ENCODE measurements around the gene C1orf105.

C1orf105 gene

DNA sequence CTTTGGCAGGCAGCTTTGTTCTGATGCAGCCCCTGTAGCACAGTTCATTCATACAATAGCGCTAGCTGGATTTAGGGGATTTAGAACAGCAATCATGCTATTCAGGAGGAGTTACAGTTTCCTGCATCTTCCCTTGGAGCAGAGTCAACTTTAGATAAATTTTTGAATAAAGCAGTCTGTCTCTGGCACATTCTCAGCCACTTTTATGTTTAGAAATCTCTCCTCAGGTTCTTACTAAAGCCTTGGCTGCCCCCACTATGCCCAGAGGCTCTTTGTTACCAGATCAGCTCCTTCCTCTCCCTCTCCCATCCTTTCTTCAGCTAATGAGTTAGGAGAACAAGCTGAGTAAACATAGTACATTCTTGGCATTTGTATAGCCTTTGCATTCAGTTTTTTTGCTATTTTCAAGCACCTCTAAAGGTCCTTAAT is 40.4 kb downstream of the C1orf105 start:
- no peak for FAIRE-seq

DNA sequence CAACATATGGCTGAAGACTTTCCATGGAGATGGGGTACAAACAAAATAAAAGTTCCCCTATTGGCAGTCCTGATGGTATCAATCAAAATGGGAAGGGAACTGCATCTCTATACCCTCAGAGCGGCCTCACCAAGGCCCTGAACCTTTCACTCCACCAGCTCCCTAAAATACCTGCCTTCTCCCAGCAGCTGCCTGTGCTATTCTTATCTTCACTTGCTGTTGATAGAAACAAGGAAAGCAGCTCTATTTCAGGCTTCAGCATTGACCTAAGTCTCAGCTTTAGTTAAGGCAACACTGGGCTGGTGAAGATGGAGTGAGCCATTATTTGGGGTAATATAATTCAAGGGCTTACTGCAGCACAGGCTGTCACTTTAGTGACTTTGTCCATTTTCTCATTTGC is 45.1 kb downstream of the C1orf105 start:
- no peak for FAIRE-seq

DNA sequence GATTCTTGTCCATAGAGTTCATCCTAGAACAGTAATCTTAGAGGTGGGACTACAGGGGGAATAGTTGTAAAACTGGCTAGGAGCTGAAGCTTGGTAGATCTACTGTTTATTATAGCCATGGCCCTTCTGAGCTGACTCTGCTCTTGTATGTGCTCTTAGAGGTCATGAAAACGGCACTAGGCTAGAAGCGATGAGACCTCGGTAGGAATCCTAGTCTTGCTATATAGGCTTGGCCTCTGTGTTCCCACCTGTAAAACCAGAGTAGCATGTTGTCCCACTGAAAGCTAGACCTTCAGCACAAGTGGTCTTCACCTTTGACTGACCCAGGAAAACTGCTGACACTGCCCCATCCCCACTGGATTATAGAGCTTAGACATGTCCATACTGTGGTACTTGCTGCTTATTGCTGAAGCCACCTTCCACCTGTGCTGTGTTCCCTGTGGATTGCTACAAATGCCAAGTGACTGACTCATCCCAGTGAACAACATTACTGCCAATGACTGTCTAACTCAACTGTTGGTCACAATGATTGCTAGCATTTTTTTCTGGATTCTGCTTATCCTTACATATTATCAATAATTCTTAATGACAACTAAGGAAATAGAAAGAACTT is 46.4 kb downstream of the C1orf105 start:
- no peak for FAIRE-seq

DNA sequence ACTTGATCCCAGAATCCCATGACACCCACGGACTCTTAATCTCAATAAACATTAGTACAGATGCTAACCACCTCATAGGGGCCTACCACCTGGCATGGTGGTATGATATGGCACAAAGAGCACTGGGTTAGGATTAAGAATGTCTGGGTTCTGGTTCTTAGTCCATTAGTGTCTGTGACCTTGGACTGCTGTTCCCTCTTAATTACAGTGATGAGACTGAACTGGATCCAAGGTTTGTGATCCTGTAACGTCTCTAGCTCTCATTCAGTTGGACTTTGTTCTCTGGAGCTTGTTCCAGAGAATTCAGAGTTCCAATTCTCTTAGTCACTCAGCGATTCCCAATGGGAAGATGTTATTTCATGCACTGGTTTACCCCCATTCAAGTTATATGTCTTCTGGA is 47.0 kb downstream of the C1orf105 start:
- FAIRE-seq = no peak

DNA sequence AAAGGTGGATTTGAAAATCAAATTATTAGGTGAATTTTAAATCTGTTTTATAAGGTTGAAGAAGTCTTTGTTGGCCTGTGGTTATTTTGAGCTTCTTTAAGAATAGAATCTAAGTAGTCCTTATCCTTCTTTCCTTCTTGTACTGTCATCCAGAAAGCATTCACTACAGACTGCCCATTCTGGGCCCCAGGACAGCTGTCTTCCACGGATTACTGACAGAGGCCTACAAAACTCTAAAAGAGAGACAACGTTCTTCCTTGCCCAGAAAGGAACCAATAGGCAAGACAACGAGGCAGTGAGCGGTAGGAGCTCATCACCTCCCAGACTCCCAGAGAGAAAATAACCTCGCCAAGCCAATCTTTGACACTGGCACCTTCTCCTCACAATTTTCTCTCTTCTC is 47.8 kb downstream of the C1orf105 start:
- FAIRE-seq = no peak

DNA sequence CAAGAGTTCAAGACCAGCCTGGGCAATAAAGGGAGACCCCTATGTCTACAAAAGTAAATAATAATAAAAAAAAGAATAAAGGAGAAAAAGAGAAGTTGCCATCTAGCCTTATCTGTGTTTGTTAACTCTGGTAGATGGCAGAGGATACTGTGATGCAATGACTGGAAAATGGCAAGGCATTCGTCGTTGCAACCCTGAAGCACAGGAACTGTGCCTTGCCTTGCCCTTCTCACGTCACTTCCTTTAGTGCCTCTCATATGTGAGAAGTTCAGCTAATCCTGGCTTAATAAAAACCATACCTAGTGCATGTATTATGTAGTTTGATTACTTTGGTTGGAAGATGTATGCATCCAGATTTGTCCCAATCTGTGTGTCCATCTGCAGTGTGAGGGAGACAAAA is 49.2 kb downstream of the C1orf105 start:
- no peak for FAIRE-seq

DNA sequence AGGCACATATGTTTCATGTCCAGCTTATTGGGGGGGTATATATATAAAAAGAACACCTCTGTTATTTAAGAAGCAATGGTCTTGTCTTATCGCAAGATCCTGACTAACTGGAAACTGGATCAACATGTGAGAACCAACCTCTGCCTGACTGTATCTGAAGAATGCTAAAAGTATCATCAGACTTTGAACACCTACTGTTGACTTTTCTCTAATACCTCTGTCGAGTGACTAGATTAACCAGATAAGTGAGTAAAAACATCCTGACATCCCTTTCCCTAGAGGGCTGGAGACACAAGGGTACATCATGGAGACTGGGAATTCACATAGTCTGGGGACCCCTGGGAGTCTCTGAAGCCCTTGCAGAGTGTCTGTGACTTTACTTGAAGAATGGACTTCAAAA is 49.7 kb downstream of the C1orf105 start:
- no peak for FAIRE-seq

DNA sequence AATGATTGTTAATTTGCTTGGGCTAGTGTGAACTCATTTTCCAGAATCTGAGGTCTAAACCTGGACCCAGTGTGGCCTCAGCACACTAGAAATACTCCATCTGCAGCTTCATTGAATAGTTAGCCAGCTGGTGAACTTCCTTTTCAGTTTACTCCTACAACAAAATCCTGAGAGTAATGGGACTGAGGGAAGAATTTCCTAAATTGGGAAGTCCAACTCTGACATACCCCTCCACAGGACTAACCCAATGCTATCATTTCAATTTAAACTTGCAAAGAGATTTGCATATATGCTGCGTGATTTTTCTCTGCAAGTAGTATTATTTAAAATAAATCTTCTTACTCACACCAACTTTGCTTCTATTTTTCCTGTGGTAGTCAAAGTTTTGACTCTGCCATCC is 51.2 kb downstream of the C1orf105 start:
- no peak for FAIRE-seq

DNA sequence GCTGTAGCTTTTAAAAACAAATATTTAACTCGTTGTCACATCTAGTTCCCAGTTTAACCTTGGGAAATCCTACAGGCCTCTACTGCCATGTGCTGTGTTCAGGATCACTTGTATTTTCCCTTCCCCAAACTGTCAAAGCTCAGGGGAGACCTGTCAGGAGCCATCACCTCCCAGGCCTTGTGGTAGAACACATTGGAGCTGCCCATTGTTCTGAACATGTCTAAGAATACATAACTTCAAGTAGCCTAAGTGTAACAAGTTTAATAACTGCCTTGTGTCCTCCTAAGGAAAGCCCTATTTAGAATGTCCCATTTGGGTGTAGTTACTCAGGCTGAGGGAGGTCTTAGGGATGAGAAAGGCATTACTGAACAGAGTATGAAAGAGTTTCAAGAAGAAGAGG is 52.0 kb downstream of the C1orf105 start:
- FAIRE-seq = no peak

DNA sequence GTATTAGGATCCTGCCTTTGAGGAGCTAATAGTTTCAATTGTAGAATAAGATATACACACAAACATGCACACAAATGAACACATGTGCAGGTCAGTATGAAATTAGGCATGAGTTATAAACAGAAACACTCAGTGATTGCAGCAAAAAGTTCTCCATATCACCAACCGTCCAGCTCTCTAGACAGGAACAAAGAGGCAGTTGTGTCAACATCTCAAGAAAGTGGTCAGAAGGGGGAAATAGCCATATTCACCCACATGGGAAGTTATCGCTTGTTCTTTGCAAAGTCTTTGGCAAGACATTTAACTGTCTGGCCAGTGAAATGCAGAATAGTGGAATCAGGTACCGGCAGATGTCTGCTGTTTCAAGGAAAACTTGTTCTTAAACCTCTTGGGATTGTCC is 52.8 kb downstream of the C1orf105 start:
- no peak for FAIRE-seq

DNA sequence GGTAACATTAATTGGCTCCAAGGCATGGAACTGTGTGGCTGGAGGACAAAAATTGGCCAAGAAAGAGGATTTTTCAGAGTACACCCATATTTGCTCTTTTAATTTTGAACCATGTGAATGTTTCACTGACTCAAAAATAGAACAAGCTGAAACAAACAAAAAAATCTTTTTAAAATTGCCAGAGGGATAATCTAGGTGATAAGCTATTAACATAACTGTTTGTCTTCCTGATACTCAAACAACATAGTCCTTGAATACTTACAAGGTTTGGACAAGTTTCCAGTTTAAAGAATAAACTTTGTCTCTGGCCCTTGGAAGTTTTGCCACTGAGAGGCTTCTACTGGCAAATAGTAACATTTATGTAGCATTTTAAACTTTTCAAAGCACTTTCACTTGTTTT is 53.4 kb downstream of the C1orf105 start:
- FAIRE-seq = no peak

DNA sequence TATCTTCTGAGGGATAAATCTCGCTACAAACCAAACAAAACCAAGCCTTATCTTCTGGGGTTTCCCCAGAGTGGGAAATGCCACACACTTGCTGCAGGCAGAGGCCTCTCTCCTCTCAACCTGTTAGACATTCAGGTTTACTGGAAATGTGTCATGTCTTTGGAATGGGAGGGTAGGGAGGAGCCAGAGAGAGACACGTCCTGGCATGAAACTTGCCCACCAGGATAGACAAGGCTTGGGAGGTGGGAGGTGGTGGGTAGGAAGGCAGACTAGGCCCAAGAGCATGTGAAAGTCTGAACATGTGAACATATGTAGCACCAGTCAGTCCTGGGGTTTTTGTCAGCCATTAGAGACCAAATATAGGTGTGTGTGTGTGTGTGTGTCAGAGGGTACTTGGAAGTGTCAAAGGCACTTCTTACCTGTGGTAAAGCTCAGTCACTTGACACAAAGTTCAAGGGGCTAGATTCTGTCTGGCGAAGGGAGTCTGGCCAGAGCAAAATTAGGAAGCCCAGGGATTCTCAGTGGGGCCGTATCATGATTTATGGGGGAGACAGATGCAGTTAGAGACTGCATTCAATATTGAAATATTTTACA is 55.8 kb downstream of the C1orf105 start:
- no peak for FAIRE-seq

DNA sequence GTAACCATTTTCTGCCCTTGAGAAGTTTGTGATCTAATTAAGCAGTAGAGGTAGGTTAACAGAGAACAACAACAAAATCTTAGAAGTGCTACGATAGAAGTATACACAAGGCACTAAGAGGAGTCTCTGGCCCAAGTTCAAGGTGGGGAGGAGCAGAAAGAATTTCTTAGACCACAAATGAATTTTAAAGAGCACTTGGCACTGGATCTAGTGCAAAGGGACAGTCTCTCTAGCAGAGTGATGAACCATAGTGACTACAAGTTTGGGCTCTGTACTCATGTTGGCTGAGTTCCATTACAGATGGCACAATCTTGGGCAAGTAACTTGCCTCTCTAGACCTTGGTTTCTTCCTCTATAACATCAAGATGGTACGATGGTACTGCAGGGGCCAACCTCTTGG is 56.7 kb downstream of the C1orf105 start:
- FAIRE-seq = no peak

DNA sequence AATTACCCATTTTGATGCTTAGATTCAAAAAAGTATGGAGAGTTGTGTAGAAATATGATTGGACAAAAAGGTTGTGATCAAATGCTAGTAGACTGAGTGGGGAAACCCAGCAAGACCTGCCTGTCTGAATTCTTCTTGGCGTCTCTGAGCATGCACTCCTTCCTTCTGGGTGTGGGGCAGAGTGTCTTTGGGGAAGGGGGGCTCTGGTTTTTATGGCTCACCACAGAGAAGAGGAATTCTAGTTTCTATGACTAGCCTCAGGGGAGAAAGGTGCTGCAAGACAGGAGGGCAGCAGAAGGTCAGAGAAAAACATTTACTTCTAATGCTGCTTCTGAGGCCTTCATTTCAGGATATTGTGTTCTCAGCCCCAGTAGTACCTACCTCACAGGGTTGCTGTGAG is 57.3 kb downstream of the C1orf105 start:
- FAIRE-seq = no peak

DNA sequence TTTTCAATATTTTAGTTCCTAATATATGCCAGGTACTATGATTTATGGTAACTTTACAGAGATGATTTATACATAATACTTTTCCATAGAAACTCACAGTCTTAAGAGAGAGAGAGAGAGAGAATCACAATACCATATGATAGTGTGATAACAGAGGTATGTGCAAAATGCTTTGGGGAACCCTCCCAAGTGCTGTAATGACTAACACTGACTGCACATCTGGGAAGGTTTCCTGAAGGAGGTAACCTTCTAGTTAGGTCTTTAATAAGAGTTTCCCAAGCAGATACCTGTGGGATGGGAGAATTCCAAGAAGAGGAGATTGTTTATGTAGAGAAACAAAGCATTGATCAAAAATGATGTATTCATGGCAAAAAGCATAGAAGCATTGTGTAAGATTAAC is 58.0 kb downstream of the C1orf105 start:
- no peak for FAIRE-seq

DNA sequence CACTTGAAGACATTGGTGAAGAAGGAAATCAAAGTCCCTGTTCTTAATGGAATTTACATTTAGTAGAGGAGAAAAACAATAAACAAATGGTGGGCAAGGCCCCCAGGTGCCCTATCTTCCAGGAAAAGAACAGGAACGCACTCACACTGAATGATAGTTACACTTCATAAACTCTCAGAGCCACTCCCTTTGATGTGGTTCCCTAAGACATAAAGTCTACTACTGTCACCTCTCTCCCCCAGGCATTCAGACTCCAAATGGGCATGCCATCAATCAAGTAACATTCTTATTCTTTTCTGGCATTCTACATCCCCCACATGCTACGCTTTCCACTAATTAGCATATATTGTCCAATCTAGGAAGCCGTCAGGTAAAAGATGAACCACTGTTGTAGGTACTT is 59.9 kb downstream of the C1orf105 start:
- no peak for FAIRE-seq

DNA sequence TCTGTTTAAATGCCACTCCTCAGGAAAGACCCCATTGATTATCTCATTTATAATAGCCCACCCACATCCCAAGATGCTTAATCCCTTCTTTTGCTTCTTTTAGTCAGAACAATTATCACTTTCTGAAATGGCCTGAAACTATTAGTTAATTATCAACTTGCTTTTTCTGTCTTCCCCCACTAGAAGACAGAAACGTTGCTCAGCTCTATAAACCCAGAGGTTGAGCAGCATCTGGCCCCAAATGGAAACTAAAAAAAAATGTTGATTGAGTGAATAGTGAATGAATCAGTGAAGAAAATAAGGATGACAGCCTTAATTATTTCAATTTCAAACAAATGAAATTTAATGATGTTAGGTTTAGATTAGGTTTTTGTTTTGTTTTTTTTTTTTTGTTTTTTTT is 61.6 kb downstream of the C1orf105 start:
- FAIRE-seq = no peak

DNA sequence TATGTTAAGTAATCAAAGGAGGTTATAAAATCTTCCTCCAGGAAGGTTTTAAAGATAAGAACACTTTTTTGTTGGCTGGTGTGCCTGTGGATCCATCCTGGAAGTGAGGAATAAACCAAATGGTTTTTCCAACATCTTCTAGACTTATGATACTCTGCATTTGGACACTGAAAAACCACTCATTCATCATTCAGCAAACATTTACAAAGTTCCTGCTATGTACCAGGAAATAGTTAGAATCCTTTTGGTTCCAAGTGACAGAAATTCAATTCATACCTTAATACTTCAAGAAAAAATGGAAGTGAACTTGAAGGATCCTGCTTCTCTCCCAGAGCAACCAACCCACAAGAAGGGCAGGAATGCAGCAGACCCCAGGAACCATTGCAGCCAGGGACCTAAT is 63.0 kb downstream of the C1orf105 start:
- no peak for FAIRE-seq

DNA sequence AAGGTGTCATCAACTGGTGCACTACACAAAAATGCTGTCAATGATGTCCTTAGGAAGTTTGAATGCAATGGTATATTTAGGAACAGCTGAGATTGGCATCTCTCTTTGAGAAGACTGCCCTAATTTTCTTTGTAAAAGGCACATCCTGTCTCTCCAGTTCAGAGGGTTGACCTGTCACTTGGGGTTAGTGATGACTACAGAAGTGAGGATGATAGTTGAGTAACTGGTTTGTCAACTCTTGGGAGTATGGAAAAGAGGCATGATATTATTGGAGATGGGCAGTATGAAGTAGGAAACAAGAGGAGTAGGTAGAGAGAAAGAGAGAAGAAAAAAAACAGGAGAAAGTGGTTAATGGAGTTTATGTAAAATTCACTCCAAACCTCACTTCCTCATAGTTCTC is 63.8 kb downstream of the C1orf105 start:
- no peak for FAIRE-seq

DNA sequence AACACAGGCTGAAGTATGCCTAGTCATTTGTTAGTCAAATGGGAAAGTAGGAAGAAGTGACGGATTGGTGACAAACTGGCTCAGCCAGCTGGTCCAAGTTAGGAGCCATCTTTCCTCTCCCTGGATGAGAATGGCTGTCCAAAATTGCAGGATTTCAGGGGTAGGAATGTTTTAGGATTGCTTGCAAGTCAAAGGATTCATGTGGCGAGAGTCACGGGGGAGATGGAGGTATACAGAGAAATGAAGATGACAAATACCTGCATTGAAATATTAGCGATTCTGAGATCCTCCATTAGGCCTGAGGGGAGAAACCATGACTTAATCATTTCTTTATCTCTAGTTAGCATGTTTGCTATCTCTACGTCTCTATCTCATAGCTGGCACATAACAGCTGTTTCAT is 65.1 kb downstream of the C1orf105 start:
- FAIRE-seq = no peak

DNA sequence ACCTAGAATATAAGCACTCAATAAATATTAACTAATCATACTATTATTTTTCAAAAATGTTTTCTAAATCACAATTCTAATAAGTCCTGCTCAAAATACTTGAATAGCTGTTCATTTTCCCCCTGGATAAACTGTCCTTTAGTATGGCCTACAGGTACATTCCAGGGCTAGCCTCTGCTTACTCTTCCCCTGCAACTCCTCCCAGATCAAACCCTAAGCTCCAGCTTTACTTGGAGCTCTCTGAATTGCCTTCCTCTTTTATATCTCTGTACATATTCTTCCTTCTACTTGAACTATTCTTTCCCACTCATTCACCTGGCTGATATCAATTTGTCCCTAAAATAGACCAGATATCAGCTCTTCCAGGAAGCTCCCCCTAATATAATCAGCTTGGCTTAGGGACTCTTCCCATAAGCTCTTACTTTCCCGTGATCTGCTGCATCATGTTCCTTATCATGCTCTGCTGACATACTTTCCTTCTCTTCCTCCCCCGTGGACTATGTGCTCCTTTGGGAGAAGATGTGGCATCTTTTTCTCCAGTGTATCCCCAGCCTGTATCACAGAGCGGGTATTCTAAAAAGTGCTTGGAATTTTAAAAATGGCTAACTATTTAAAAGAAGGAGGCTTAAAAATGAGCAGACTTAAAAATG is 66.4 kb downstream of the C1orf105 start:
- no peak for FAIRE-seq

DNA sequence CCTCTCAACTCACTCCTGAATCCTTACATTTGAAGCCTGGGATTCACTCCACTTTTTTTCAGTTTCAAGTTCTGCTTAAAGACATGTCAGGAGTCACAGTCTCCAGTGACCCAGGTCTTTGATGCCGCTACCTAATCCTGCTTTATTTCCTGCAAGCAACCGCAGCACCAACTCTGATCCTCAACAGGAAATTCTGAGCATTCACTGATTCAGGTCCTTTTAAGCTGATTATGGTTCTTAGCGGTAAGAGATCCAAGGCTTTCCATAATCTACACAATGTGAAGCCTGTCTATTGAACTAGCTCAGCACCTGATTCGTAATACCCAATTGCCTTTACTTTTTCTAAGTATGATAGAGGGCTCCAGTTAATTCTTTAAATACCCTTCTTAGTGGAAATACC is 67.1 kb downstream of the C1orf105 start:
- FAIRE-seq = no peak

DNA sequence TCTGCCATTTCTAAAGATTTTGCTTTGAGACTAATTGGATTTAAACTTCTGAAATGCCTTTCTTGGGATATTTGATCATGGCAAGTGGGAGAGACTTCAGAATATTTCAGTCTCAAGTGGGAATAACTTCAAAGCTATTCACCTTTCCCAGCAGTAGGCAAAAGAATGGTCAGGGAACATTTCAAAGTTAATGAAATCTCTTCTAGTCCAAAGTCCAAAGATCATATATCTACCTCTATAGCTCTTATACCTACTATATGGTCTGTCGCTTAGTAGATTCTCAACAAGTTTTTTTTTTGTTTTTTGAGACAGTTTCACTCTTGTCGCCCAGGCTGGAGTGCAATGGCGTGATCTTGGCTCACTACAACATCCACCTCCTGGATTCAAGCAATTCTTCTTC is 67.9 kb downstream of the C1orf105 start:
- FAIRE-seq = no peak

DNA sequence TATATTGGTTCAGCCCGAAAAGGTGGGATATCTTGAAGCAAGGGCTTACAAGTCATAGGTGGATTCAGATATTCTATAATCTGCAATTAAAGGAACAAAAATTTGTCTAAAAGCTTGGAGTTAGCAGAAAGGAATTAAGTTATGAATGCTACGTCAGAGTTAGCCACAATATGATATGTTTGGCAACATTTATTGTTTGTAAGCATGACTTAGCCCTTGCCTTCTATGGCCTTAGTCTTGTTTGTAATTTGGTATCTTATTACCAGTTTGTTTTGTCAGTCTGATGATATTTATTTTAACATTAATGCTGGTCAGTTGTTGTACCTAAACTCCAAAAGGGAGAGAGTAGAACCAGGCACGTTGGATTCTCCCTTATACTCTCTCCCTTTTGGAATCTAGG is 69.4 kb downstream of the C1orf105 start:
- no peak for FAIRE-seq

DNA sequence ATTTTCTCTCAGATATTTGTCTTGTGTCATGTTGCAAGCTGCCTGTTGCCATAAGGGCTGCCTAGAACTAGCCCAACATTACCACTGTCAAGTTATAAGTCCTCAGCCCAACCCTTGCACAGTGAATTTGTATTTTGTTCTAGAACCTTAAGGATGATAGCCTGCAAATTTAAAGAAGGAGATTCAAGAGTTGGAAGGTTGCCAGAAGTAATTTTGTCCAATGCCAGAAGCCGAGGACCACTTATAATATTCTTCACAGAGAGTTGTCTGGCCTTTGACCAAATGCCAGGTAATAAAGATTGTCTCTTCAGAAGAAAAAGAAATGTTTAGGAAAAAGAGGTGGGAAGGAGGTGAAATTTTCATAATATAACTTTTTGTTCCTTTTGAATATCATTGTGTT is 71.9 kb downstream of the C1orf105 start:
- no peak for FAIRE-seq
